GM12892 (cell line): ENCODE data around the gene POLR2E.

Source experiments
- POLR2AphosphoS5 ChIP-seq: IDR thresholded peaks from 2 replicates; pipeline ENCODE4 v1.6.1; 2011; ENCODE audit warnings: low read depth, low read length, control low read depth
- TAF1 ChIP-seq: IDR thresholded peaks from 2 replicates; pipeline ENCODE4 v1.6.1; 2011; ENCODE audit warnings: low read depth, mild to moderate bottlenecking, control low read depth, low read length, borderline replicate concordance

GRCh38 chr19:1136201-1136600 is 41.0 kb upstream of the POLR2E start:
- TF ChIP-seq POLR2AphosphoS5 (no peak), TAF1 (no peak)
